ENCODE results near the gene ERP27. TPM values are rescaled to one million over a fixed set of nuclear protein-coding genes. Genes with fewer than 3 reads are reported as not detected.

The ERP27 gene
- total RNA-seq, 1 donor from 2014 or later, result 0.14 TPM

GRCh38 chr12:14931359-14931758, 7.0 kb downstream of the ERP27 start:
- Histone ChIP-seq H3K36me3 (no peaks in the 10 kb centered on the region), H3K4me1 (peaks cover 18% of the 10 kb centered on the region), H3K27me3 (ENCODE audit: low read depth) (no peaks in the 10 kb centered on the region), H3K9me3 (replicated peaks) (no peaks in the 10 kb centered on the region), H3K27ac (replicated peaks) (no peak overlapping the region), H3K4me3 (no peak overlapping the region)
- no peak for TF ChIP-seq CTCF (IDR thresholded peaks at IDR 0.05; ENCODE audit: borderline replicate concordance)
- DNase-seq, result no peak
- intact Hi-C loops (cut with micrococcal nuclease), result no loop called here

- DNase-seq, result no peak
- H3K36me3 ChIP-seq, result no peaks in the 10 kb centered on the region
- H3K4me1 ChIP-seq, result peaks cover 18% of the 10 kb centered on the region
- no peaks in the 10 kb centered on the region for H3K27me3 ChIP-seq (ENCODE audit: low read depth)
- intact Hi-C loops (cut with micrococcal nuclease), result no loop called here
- H3K9me3 ChIP-seq (replicated peaks), result no peaks in the 10 kb centered on the region
- no peak overlapping the region for H3K4me3 ChIP-seq
- H3K27ac ChIP-seq (replicated peaks), result no peak overlapping the region
- no peak for TF ChIP-seq CTCF (IDR thresholded peaks at IDR 0.05; ENCODE audit: borderline replicate concordance)
Measured at GRCh38 chr12:14930299-14930698, 8.0 kb downstream of the ERP27 start.

GRCh38 chr12:14928931-14929330, 9.4 kb downstream of the ERP27 start:
- H3K9me3 ChIP-seq (replicated peaks), result no peaks in the 10 kb centered on the region
- no peak overlapping the region for H3K4me3 ChIP-seq
- TF ChIP-seq CTCF (IDR thresholded peaks at IDR 0.05; ENCODE audit: borderline replicate concordance), result no peak
- intact Hi-C loops (cut with micrococcal nuclease), result no loop called here
- H3K27ac ChIP-seq (replicated peaks), result peak overlapping the region; percentile 23
- peaks cover 18% of the 10 kb centered on the region for H3K4me1 ChIP-seq
- H3K27me3 ChIP-seq (ENCODE audit: low read depth), result no peaks in the 10 kb centered on the region
- DNase-seq, result no peak
- H3K36me3 ChIP-seq, result no peaks in the 10 kb centered on the region

GRCh38 chr12:14927267-14927666, 11.1 kb downstream of the ERP27 start:
- intact Hi-C loops (cut with micrococcal nuclease), result no loop called here
- no peak for DNase-seq
- no peak overlapping the region for H3K27ac ChIP-seq (replicated peaks)
- TF ChIP-seq CTCF (IDR thresholded peaks at IDR 0.05; ENCODE audit: borderline replicate concordance), result no peak
- no peak overlapping the region for H3K4me3 ChIP-seq
- no peaks in the 10 kb centered on the region for H3K36me3 ChIP-seq
- H3K9me3 ChIP-seq (replicated peaks), result no peaks in the 10 kb centered on the region
- no peaks in the 10 kb centered on the region for H3K27me3 ChIP-seq (ENCODE audit: low read depth)
- H3K4me1 ChIP-seq, result peaks cover 18% of the 10 kb centered on the region

- H3K27ac ChIP-seq (replicated peaks), result no peak overlapping the region
- no peak overlapping the region for H3K4me3 ChIP-seq
- H3K36me3 ChIP-seq, result no peaks in the 10 kb centered on the region
- no peaks in the 10 kb centered on the region for H3K9me3 ChIP-seq (replicated peaks)
- peaks cover 10% of the 10 kb centered on the region for H3K4me1 ChIP-seq
- intact Hi-C loops (cut with micrococcal nuclease), result no loop called here
- no peak for DNase-seq
- no peak for TF ChIP-seq CTCF (IDR thresholded peaks at IDR 0.05; ENCODE audit: borderline replicate concordance)
- no peaks in the 10 kb centered on the region for H3K27me3 ChIP-seq (ENCODE audit: low read depth)
Measured at GRCh38 chr12:14924541-14924940, 13.8 kb downstream of the ERP27 start.

- Histone ChIP-seq H3K27ac (replicated peaks) (no peak overlapping the region), H3K4me1 (peaks cover 4% of the 10 kb centered on the region), H3K4me3 (no peak overlapping the region), H3K36me3 (no peaks in the 10 kb centered on the region), H3K27me3 (ENCODE audit: low read depth) (no peaks in the 10 kb centered on the region), H3K9me3 (replicated peaks) (no peaks in the 10 kb centered on the region)
- intact Hi-C loops (cut with micrococcal nuclease), result no loop called here
- TF ChIP-seq CTCF (IDR thresholded peaks at IDR 0.05; ENCODE audit: borderline replicate concordance), result no peak
- no peak for DNase-seq
Measured at GRCh38 chr12:14923944-14924343, 14.4 kb downstream of the ERP27 start.
